GM21390 (cell line): ENCODE results near the gene CACNA2D3.

ENCODE experiments used
- ATAC-seq: cut with Tn5 transposase; IDR thresholded peaks from one replicate; pipeline ENCODE4 v1.9.1; 2021; ENCODE audit not compliant: unreplicated experiment

The CACNA2D3 gene

DNA sequence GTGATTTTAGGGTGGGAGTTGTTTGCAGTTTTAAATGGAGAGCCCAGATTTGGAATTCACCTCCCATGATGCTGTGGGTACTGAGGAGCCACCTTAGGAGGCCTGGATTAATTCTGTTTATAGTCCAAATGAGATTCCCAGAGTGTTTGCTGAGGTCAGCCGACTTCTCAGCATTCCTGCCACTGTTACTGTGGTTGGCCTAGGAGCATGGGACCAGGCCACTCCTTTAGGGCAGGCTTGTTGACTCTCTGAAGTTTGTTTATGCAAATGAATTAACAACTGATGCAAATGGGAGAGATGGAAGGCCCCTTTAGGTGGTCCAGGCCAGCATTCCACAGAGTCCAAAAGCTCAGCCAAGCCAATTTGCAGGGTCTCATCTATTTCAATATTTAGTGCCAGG lies 46.1 kb downstream of the CACNA2D3 start:
- no peak for ATAC-seq

DNA sequence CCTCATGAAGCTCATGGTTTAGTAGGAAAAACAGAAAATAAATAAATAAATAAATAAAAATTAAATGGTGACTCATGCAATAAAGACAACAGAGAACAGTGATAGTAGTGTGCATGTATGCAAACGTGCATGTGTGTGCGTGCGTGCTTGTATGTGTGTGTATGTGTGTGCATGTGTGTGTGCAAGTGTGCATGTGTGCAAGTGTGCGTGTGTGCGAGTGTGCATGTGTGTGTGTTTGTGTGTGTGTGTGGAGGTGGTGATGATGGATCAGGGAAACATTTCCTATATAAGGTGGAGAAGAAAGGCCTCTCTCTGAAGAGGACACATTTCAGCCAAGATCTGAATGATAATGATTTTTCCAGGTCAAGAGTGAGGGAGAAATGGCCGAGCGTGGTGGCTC lies 47.2 kb downstream of the CACNA2D3 start:
- no peak for ATAC-seq

DNA sequence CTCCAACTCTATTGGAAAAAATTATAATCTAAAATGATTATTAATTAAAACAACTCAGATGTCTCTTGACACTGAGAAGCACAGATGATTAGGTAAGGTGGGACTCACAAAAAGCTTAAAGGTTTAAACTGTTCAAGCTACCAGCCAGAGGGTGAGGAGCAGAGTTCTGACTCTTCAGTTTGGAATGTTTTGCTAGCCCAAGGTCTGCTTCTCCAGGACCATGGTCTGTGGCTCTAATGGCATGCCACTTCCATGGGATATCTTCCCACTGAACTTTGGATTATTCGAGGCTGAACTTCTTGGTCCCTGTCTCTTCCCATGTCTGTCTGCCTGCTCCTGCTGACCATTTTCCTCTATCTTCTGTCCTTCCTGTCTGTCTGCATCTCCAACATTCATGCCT lies 49.2 kb downstream of the CACNA2D3 start:
- no peak for ATAC-seq

DNA sequence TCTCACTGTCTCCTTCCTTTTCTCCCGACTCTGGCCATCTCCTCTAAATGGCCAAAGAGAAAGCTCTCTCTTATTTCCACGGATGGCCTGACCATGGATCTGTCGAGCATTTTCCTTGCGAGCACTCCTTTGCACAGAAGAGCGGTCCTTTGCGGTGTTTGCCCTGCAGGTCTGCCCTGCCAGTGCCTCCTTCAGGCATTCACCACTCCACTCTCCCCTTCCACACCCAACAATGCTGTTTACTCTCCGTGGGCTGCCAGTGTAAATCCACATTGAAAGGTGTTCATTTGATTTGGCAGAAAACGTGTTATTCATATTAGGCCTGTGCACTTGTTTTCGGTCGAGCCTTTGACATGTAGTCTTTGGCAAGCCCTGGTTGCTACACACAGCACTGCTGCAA lies 49.6 kb downstream of the CACNA2D3 start:
- ATAC-seq, result no peak

DNA sequence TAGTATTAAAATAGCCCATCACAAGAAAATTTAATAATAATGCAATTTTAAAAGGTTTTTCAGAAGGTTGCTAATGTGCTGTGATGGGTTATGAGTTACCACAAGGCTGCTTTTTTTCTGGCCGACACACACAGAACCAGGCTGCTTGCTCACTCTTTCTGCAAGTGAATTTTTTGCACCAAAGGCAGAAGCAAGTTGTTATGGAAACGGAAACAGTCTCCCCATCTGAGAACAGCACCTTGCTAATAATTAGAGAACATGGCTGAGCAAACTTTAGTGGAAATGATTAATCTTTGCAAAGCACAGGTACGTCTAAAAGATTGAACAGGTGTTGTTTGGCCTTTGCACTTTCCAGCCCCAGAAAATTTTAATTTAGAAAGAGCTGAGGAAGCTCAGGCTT lies 51.0 kb downstream of the CACNA2D3 start:
- ATAC-seq, result no peak

DNA sequence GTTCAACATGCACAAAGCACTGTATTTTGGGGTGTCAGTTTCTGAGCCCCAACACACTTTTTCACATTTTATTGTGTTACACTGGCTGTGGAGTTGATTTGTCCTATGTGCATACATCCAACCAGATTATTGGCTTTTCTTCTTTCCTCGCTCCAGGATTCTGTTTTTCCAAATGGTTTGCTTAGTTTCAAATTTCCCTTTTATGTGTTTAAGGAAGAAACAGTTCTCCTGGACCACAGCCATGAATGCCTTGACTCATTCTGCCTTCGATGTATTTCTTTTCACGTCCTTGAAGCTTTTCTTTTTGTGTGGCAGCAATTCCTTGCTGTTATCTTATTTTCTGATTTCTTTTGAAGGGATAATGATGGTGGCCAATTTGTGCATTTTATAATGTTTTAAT lies 53.8 kb downstream of the CACNA2D3 start:
- no peak for ATAC-seq

DNA sequence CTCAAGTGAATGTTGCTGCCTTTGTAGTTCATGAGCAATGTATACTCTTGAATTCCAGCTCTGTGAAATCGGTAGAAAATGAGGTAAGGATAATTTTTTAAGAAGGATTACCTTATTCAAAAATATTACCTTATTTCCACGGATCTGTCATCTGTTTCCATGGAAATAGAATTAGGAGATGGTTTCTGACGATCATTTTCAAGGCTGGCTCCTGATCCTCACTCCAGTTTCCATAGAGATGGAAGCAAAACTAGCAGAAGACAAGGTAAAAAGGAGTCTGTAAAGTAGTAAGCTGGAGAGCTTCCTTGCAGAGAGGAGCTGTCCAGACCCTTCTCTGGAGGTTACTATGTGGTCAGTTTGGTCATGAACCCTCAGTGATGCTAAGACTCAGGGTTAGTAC lies 55.5 kb downstream of the CACNA2D3 start:
- ATAC-seq, result no peak

DNA sequence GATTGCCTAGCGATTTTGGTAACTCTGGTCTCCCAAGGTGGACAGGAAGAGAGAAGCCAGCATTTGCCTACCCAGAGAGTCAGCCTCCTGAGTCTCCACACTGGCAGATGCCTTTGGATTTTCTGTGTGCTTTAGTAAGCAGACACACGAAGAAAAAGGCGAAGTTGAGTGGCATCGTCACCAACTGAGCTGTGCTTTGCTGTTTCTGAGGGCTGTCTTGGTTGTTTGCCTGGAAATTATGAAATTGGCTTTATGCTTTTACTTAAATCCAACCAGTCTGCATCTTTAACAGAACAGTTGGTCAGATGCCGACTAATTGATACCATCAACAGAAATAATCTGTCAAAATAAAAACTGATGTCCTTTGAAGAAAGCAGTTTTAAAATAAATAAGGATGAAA lies 56.0 kb downstream of the CACNA2D3 start:
- ATAC-seq, result no peak

DNA sequence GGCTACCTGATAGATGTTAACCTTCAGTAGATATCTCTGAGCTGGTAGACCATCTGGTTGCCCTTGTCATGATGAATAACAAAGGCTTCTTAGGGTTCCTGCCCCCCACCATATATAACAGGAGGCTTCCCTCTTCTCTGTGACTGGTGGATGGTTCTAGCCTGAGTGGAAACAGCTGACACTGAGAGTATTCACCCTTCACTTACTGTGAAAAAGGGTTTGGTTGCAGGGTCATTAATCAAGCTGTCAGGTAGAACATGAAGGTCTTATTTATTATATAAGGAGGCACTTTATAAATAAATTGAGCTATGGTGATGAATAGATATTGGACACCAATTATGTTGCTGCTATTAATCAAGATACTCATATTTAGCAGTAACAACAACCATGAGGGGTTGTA lies 58.6 kb downstream of the CACNA2D3 start:
- ATAC-seq, result no peak

DNA sequence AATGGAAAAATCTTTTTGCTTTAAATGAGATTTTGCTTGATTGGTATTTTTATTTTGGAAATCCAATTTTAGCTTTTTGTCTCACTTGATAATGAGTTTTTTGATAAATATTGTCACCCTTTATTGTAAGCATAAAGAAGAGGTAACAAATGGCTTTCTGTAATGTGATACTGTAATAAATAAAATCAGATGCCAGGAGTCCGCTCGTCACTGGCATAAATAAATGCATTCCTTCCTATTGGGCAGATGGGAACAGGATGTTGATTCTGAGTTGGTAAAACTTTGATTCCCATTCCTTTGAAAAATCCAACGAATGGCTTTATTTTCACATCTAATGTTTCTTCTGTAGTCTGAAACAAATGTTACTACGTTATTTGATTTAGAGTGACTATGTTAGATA lies 59.9 kb downstream of the CACNA2D3 start:
- no peak for ATAC-seq

DNA sequence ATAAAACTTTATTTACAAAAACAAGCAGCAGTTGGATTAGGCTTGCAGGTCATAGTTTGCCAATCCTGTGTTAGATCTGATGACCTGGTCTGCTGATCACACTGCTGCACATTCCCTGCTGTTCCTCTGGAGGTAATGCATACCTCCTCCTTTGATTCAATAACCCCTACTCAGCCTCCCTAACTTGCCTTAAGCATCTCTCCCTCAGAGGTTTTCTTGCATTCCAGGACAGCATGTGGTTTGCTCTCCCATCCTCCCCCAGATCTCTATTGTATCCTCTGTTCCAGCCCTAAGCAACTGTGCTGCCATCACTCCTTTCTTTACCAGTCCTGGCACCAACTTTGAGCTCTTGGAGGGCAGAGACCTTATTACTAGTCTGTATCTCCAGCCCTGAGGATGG lies 63.4 kb downstream of the CACNA2D3 start:
- no peak for ATAC-seq

DNA sequence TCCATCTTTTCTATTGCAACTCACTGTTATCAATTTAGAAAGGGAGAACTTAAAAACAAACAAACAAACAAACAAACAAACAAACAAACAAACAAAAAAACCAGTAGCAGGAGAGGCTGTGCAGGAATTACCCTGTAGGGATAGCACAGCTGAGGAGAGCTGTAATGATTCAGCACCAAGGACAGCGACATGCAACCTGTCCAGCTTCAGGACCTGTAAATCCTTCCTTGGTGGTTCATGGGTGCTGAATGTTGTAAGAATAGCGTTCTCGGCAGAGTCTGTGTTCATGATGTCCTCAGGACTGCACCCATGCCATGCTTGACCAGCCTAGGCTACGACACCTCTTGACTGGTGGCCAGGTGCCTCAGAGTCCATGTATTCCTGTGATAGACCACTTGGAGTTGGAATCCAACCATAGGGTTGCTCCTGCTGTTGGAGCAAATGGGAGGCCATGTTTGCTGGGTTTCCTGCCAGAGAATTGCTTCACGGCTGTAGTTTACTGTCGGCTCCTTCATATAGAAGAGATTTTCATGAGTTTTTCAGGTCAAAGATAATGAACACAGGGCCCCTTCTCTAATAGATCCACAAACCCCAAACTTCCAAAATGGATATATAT lies 65.9 kb downstream of the CACNA2D3 start:
- no peak for ATAC-seq

DNA sequence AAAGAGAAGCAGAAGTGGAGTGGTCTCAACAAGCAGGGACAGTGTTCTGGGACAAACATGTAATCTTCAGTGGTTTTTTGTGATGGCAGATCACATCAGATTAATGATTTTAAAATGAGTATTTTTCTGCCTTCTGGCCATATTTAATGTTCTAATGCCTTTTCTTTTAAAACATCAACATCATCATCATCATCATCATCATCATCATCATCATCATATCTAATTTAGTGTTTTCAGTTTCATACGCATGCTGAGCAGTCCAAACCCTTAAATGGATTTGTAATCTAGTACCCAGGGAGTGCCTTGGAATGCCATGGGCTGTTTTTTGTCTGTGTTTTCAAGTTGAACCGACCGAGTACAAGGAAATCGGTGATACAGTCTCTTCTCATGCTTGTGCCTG lies 68.9 kb downstream of the CACNA2D3 start:
- ATAC-seq, result no peak

DNA sequence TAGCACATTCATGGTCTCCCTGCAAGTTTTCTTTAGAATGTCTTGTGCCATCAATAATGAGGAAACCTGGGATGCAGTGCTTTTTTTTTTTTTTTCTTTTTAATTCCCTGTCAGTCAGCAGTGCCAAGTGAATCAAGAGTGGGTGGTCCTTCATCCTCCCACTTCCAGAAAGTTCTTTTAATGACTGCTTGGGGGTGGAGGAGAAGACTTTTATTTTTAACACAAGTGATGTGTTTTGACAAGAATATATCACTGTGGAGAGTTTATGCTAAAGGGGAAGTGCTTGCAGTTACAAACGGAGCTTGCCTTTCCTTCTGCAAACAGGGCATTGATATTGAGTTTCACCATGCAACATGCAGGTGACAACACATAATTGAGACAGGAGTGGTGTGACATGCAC lies 69.7 kb downstream of the CACNA2D3 start:
- no peak for ATAC-seq

DNA sequence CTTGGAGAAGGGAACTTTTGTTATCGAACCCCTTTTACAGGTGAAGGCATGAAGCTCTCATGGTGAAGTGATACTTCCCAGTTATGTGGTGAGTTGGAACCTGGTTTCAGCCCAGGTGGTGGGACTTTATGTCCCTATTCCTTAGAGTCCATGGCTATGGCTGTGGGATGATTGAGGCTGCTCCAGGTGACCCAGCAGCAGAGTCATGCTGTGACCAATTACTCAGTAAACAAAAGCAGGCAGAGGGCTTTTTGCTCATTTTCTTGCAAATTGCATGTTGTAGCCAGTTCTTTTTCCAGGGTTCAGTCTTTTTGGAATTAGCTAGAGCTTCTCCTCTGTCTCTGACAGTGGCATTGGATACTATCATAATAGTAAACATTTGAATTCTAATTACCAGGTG lies 70.7 kb downstream of the CACNA2D3 start:
- no peak for ATAC-seq

DNA sequence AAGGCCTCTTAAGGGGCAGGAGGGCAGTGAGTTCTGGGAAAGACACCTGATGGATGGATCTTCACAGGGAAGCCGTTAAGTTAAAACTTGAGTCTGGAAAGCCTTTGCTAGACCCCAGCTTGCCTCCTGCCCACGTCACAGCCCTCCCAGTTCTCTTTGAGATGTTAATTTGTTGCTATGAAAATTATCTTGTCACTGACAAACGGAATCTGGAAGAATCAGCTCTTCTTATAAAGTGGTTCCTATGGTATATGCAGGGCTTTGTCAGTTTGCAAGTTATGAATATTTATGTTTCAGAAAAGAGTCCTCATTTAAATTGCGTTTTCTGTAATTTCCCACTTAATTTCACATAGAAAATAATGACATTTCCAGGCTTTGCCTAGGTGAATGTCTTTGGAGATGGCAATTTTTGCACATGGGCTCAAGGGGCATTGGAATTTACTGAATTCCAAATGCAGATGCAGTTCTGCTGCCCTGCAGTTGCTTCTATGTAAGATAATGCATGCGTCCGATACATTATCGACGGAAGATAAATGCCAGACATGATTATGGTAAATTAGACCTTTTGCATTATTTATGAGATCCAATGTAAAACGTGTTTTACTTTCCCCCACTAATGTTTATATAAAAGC lies 74.1 kb downstream of the CACNA2D3 start:
- no peak for ATAC-seq

DNA sequence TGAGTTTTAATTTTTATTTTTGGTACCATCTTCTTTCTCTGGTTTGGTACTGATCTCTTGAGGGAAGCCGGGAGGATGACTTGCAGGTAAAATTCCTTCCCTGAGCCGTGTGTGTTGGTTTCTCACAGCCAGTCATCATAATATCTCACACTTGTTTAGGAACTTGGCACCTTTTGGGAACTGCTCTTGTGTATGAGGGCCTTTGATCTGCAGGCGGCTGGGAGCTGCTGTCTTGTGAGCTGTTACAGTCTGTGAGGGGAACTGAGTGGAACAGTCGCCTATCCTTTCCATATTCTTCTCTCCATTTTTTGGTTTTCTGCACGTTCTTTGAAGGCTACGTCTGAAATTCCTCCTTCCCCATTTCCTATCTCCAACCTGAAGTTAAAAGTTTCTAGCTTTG lies 75.2 kb downstream of the CACNA2D3 start:
- no peak for ATAC-seq

DNA sequence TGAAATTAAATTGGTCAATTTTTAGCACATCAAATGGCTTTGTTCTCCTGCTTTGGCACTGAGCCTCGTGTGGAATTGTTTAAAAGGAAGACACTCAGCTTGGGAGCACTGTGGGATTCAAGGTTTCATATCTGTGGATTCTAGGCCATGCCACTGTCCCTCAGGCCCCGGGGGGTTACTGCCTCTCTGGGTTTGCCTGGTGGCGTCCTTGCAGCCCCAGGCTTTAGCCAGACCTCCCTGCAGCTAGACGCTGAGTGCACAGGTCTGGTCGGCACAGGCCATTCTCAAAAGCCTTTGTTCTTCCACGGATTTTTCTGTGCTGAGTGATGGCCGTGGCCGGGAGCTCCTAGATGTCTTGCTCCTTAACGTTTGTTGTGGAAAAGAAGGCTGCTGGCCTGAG lies 76.2 kb downstream of the CACNA2D3 start:
- ATAC-seq, result no peak

DNA sequence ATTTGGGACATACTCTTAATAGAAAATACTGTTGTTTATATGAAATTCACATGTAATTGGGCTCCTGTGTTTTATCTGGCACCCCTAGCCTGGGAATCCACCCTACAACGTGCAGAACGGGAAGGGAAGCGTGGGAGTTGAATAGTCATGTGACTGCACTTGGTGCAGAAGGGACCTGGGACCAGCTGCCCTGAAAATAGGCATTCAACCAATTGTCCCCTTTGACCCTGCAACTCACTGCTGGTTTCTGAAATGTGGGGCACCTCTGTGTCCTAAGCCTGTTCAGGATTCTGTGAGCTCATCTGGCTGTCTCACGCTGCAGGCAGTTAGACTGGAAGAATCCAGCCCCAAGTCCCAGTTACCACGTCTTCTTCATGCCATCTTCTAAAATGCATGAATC lies 79.7 kb downstream of the CACNA2D3 start:
- ATAC-seq, result no peak

DNA sequence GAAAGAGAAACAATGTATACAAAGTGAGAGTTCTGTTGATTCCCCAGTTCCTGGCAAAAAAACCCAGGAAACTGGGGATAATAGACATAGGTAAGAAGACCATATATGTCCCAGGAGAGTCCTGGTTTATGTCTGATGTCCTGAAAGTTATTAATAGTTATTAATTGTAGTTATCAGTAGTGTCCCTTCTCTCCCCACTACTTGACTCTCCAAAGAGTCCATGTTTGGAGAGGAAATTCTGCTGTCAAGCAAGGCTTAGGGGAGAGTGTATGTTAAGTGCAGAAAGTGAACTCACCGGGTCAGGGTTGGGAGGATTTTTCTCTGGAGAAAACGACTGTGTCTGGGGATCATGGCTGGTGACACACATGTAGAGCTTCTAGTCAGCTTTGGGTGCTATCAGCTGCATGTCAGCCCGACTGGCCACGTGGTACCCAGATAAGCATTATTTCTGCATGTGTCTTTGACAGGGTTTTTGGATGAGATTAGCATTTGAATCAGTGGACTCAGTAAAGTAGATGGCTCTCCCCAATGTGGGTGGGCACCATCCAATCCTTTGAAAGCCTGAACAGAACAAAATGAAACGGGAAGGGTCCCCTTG lies 80.4 kb downstream of the CACNA2D3 start:
- no peak for ATAC-seq

DNA sequence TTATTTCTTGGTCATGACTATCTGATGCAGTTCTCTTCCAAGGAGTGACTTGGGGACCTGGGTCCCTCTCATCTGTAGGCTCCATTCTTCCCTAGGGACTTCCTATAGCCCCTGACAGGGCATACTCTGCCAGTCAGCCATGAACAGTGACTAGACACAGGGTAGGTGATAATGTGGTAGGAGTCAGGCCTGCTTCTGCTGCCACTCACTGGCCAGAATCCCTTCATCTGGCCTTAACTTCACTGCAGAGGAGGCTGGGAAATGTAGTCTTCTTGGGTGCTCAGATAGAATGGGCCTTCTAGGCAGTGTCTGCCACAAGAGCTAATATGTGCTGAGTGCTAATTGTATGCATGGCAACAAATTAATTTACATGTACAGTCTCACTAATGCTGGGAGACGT lies 84.5 kb downstream of the CACNA2D3 start:
- no peak for ATAC-seq

DNA sequence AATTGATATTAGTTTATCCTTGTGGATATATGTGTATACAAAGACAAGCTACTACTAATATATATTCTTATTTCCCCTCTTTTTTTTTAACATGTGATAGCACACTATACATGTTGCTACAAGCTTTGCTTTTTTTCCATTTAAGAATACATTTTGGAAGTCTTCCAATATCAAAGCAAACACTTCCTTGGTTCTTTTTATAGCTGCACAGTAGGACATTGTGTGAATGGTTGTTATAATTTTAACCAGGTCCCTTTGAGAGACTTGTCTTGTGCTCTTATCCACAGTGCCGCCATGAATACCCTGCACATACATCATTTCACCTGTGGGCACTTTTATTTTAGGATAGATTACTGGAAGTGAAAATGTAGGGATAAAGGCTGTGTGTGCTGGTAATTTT lies 88.7 kb downstream of the CACNA2D3 start:
- no peak for ATAC-seq

DNA sequence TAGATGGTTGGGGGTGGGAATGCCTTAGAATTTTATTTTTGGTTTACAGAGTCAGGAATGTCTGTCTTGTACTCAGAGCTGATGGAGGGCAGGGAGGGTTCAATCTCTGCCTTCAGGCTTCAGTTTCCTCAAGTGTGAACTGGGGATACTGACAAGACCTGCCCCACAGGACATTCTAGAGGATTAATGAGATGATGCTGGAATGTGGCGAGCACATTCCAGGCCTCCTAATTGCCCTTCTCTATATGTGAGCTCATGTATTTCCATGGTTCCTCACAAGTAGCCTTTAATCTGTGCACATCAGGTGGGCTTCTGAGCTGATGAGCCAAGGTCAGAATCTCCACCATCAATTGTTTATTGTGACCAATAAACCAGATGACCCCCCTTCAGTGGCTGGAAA lies 90.4 kb downstream of the CACNA2D3 start:
- no peak for ATAC-seq
